ENCODE data around the gene NEGR1.

DNA sequence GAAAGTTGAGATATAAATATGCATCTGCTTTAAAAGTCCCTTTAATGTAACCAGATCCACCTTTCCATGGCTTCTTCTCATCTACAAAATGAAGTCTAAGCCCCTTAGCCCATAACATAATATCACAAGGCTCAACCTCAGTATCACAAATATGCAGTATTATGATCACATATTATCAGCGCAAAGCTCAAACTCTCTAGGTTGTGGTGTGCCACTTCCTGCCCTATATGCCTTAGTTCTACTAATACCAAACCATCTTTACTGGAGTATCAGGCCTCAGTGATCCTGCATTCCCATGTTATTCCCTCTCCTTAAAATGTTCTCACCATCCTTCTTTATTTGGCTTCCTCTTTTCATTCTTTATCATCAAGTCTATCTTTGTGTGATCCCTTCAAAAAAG is 301.8 kb downstream of the NEGR1 start:
- TF ChIP-seq FOXM1 (IDR thresholded peaks at IDR 0.05; ENCODE audit: low read depth), result no peak
- no peak for TF ChIP-seq FOXM1 (CRISPR knock-in tag; IDR thresholded peaks at IDR 0.05; ENCODE audit: low read depth)
- TF ChIP-seq TOE1 (IDR thresholded peaks at IDR 0.05; ENCODE audit: borderline replicate concordance), result no peak
- no peak for TF ChIP-seq TOE1 (CRISPR knock-in tag; IDR thresholded peaks at IDR 0.05; ENCODE audit: borderline replicate concordance, low read depth)
- TF ChIP-seq ESRRA (IDR thresholded peaks at IDR 0.05; ENCODE audit: borderline replicate concordance, low read depth), result no peak
- no peak for TF ChIP-seq PRPF4 (IDR thresholded peaks at IDR 0.05; ENCODE audit: insufficient read depth, low read depth, low read length, poor library complexity, severe bottlenecking)
- no peak for TF ChIP-seq EZH2 (IDR thresholded peaks at IDR 0.05; ENCODE audit: borderline replicate concordance, low read depth, low read length)
- TF ChIP-seq, protein P1, sequence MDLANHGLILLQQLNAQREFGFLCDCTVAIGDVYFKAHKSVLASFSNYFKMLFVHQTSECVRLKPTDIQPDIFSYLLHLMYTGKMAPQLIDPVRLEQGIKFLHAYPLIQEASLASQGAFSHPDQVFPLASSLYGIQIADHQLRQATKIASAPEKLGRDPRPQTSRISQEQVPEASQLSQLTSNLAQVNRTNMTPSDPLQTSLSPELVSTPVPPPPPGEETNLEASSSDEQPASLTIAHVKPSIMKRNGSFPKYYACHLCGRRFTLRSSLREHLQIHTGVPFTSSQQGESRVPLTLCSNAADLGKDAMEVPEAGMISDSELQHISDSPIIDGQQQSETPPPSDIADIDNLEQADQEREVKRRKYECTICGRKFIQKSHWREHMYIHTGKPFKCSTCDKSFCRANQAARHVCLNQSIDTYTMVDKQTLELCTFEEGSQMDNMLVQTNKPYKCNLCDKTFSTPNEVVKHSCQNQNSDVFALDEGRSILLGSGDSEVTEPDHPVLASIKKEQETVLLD (IDR thresholded peaks at IDR 0.05), result no peak
- TF ChIP-seq CBX3 (IDR thresholded peaks at IDR 0.05; ENCODE audit: borderline replicate concordance in 1 of 2, low read length in 2 of 2), result no peak
- TF ChIP-seq, protein P2, sequence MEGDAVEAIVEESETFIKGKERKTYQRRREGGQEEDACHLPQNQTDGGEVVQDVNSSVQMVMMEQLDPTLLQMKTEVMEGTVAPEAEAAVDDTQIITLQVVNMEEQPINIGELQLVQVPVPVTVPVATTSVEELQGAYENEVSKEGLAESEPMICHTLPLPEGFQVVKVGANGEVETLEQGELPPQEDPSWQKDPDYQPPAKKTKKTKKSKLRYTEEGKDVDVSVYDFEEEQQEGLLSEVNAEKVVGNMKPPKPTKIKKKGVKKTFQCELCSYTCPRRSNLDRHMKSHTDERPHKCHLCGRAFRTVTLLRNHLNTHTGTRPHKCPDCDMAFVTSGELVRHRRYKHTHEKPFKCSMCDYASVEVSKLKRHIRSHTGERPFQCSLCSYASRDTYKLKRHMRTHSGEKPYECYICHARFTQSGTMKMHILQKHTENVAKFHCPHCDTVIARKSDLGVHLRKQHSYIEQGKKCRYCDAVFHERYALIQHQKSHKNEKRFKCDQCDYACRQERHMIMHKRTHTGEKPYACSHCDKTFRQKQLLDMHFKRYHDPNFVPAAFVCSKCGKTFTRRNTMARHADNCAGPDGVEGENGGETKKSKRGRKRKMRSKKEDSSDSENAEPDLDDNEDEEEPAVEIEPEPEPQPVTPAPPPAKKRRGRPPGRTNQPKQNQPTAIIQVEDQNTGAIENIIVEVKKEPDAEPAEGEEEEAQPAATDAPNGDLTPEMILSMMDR (IDR thresholded peaks at IDR 0.05 in 2 of 3, conservative IDR thresholded peaks at IDR 0.05 in 1 of 3; ENCODE audit: insufficient read depth in 2 of 3, low read depth in 1 of 3, low read length in 3 of 3), result no peak
- TF ChIP-seq, protein P3, sequence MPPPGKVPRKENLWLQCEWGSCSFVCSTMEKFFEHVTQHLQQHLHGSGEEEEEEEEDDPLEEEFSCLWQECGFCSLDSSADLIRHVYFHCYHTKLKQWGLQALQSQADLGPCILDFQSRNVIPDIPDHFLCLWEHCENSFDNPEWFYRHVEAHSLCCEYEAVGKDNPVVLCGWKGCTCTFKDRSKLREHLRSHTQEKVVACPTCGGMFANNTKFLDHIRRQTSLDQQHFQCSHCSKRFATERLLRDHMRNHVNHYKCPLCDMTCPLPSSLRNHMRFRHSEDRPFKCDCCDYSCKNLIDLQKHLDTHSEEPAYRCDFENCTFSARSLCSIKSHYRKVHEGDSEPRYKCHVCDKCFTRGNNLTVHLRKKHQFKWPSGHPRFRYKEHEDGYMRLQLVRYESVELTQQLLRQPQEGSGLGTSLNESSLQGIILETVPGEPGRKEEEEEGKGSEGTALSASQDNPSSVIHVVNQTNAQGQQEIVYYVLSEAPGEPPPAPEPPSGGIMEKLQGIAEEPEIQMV (tag; conservative IDR thresholded peaks at IDR 0.05; ENCODE audit: low read depth), result no peak
- no peak for TF ChIP-seq YY1 (IDR thresholded peaks at IDR 0.05; ENCODE audit: borderline replicate concordance in 1 of 3, control insufficient read depth in 1 of 3, extremely low read depth in 1 of 3, insufficient read depth in 3 of 3, insufficient read length in 1 of 3, insufficient replicate concordance in 2 of 3, low read depth in 1 of 3, low read length in 2 of 3)
- TF ChIP-seq TCF7L2 (IDR thresholded peaks at IDR 0.05; ENCODE audit: low read depth, low read length), result no peak
- no peak for TF ChIP-seq SMC3 (conservative IDR thresholded peaks at IDR 0.05; ENCODE audit: insufficient read depth, low read depth, low read length)
